IMR-90 (cell line): ENCODE measurements around the gene FAM124A. TPM values are rescaled to one million over a fixed set of nuclear protein-coding genes. Genes with fewer than 3 reads are reported as not detected.

ENCODE experiments used
- ATAC-seq: fragments of 200-7000 bp; cut with Tn5 transposase; 2 replicates; pipeline ENCODE4 v1.9.1; 2020; ENCODE audit warnings: low read depth, mild to moderate bottlenecking, moderate library complexity
- BruUV-seq: library from RNA; stranded (reverse); fragments of 400-500 nt; replicated peaks from 2 replicates; lab custom pipeline; 2021; lab: Mats Ljungman, UMichigan
- CTCF ChIA-PET: fragments of 300-600 bp; formaldehyde crosslinking; extraction: SDS; loops from one replicate; lab custom pipeline; 2021; ENCODE audit warnings: antibody characterized with exemption; lab: Yijun Ruan, JAX
- POLR2A ChIA-PET: fragments of 300-600 bp; sonication (Branson Sonifier 250); formaldehyde crosslinking; loops from one replicate; lab custom pipeline; 2022; ENCODE audit warnings: antibody characterized with exemption; ENCODE audit not compliant: unreplicated experiment; lab: Charles Lee
- DNase-seq: peaks from one replicate; pipeline ENCODE4 v3.0.0; 2013
- H2AFZ ChIP-seq: replicated peaks from 2 replicates; pipeline ENCODE3; 2013; ENCODE audit warnings: low read length, mild to moderate bottlenecking; ENCODE audit not compliant: poor library complexity
- H2AK5ac ChIP-seq: 2 replicates; pipeline ENCODE4 v1.6.1; 2013; ENCODE audit warnings: low read depth, low read length, inconsistent platforms
- H2AK9ac ChIP-seq: replicated peaks from 2 replicates; pipeline ENCODE3; 2013; ENCODE audit warnings: mild to moderate bottlenecking, low read depth, low read length, moderate library complexity; ENCODE audit not compliant: poor library complexity
- H2BK120ac ChIP-seq: 2 replicates; pipeline ENCODE4 v1.6.1; 2013; ENCODE audit warnings: low read depth, low read length, inconsistent platforms
- H2BK15ac ChIP-seq: 3 replicates; pipeline ENCODE4 v1.6.1; 2013; ENCODE audit warnings: low read depth, low read length, inconsistent platforms
- H2BK20ac ChIP-seq: 2 replicates; pipeline ENCODE4 v1.6.1; 2013; ENCODE audit warnings: low read depth, mild to moderate bottlenecking, inconsistent platforms, low read length, moderate library complexity
- H2BK5ac ChIP-seq: 2 replicates; pipeline ENCODE4 v1.6.1; 2013; ENCODE audit warnings: mild to moderate bottlenecking, low read depth, low read length, inconsistent platforms; ENCODE audit not compliant: poor library complexity, severe bottlenecking
- H3K14ac ChIP-seq: replicated peaks from 2 replicates; pipeline ENCODE4 v1.6.1; 2013; ENCODE audit warnings: low read depth, low read length, inconsistent platforms
- H3K18ac ChIP-seq: 2 replicates; pipeline ENCODE4 v1.6.1; 2013; ENCODE audit warnings: low read depth, low read length, control low read depth
- H3K23ac ChIP-seq: 2 replicates; pipeline ENCODE4 v1.6.1; 2013; ENCODE audit warnings: low read depth, low read length, inconsistent platforms
- H3K27ac ChIP-seq: 2 replicates; pipeline ENCODE4 v1.5.1; 2013; ENCODE audit warnings: mild to moderate bottlenecking, control low read depth, low read length; ENCODE audit not compliant: insufficient read depth
- H3K27me3 ChIP-seq: 2 replicates; pipeline ENCODE4 v1.6.1; 2013; ENCODE audit warnings: low read length; ENCODE audit not compliant: control insufficient read depth, insufficient read depth
- H3K36me3 ChIP-seq: 2 replicates; pipeline ENCODE4 v1.6.1; 2013; ENCODE audit warnings: low read length, mixed read lengths; ENCODE audit not compliant: control insufficient read depth, insufficient read depth
- H3K4ac ChIP-seq: 2 replicates; pipeline ENCODE4 v1.6.1; 2013; ENCODE audit warnings: low read depth, low read length, inconsistent platforms
- H3K4me1 ChIP-seq: 2 replicates; pipeline ENCODE4 v1.6.1; 2013; ENCODE audit warnings: low read length, mixed read lengths; ENCODE audit not compliant: control insufficient read depth, insufficient read depth
- H3K4me2 ChIP-seq: 2 replicates; pipeline ENCODE4 v1.6.1; 2013; ENCODE audit warnings: low read depth, mild to moderate bottlenecking, control low read depth, low read length, moderate library complexity
- H3K4me3 ChIP-seq: 2 replicates; pipeline ENCODE4 v1.5.1; 2013; ENCODE audit warnings: low read depth, mild to moderate bottlenecking, control low read depth, low read length, moderate library complexity; ENCODE audit not compliant: insufficient read depth
- H3K56ac ChIP-seq: 2 replicates; pipeline ENCODE4 v1.6.1; 2013; ENCODE audit warnings: low read length, inconsistent platforms; ENCODE audit not compliant: insufficient read depth; ENCODE audit errors: extremely low read depth
- H3K79me1 ChIP-seq, 2 experiments: 2 replicates each; pipeline ENCODE4 v1.6.1; 2013; ENCODE audit warnings: low read length in 2 of 2, inconsistent platforms in 1 of 2, low read depth in 1 of 2
- H3K9ac ChIP-seq: 2 replicates; pipeline ENCODE4 v1.6.1; 2013; ENCODE audit warnings: low read depth, low read length, control low read depth
- H3K9me1 ChIP-seq: 2 replicates; pipeline ENCODE4 v1.6.1; 2013; ENCODE audit warnings: low read length, inconsistent platforms; ENCODE audit not compliant: insufficient read depth
- H3K9me3 ChIP-seq: 2 replicates; pipeline ENCODE4 v1.6.1; 2013; ENCODE audit warnings: low read length; ENCODE audit not compliant: control insufficient read depth, insufficient read depth
- H4K20me1 ChIP-seq: 2 replicates; pipeline ENCODE4 v1.6.1; 2013; ENCODE audit warnings: low read length, inconsistent platforms; ENCODE audit not compliant: insufficient read depth
- H4K5ac ChIP-seq: 2 replicates; pipeline ENCODE4 v1.6.1; 2013; ENCODE audit warnings: mild to moderate bottlenecking, low read depth, low read length, control low read depth
- H4K8ac ChIP-seq, 2 experiments: 2 replicates each; pipeline ENCODE4 v1.6.1; 2013; ENCODE audit warnings: low read depth in 2 of 2, low read length in 2 of 2, control low read depth in 1 of 2, inconsistent platforms in 1 of 2
- H4K91ac ChIP-seq: 2 replicates; pipeline ENCODE4 v1.6.1; 2013; ENCODE audit warnings: low read depth, low read length, inconsistent platforms; ENCODE audit not compliant: insufficient read depth
- BHLHE40 ChIP-seq: fragments of 150-350 bp; IDR thresholded peaks from 2 replicates; pipeline ENCODE4 v1.6.1; 2016; ENCODE audit warnings: mild to moderate bottlenecking, low read depth, low read length
- CEBPB ChIP-seq: IDR thresholded peaks from 2 replicates; pipeline ENCODE4 v1.6.1; 2012; ENCODE audit warnings: low read depth, low read length, improper control_type of control experiment
- FOS ChIP-seq: fragments of 150-350 bp; IDR thresholded peaks from 2 replicates; pipeline ENCODE4 v1.6.1; 2016; ENCODE audit warnings: low read depth, low read length
- MXI1 ChIP-seq: IDR thresholded peaks from 2 replicates; pipeline ENCODE4 v1.6.1; 2012; ENCODE audit warnings: low read depth, mild to moderate bottlenecking, low read length, moderate library complexity, borderline replicate concordance
- POLR2A ChIP-seq: IDR thresholded peaks from 2 replicates; pipeline ENCODE4 v1.6.1; 2012; ENCODE audit warnings: mild to moderate bottlenecking, low read depth, low read length
- RAD21 ChIP-seq: IDR thresholded peaks from 2 replicates; pipeline ENCODE4 v1.6.1; 2012; ENCODE audit warnings: low read length, improper control_type of control experiment
- RCOR1 ChIP-seq: IDR thresholded peaks from 2 replicates; pipeline ENCODE4 v1.6.1; 2012; ENCODE audit warnings: mild to moderate bottlenecking, low read length, improper control_type of control experiment; ENCODE audit not compliant: insufficient replicate concordance
- RFX5 ChIP-seq: IDR thresholded peaks from 2 replicates; pipeline ENCODE4 v1.8.0; 2012; ENCODE audit warnings: low read depth, mild to moderate bottlenecking, low read length, moderate library complexity
- SMC3 ChIP-seq: fragments of 150-350 bp; IDR thresholded peaks from 2 replicates; pipeline ENCODE4 v1.6.1; 2016; ENCODE audit warnings: low read depth, mild to moderate bottlenecking, antibody characterized with exemption, low read length, moderate library complexity
- WGBS, 2 experiments: methylation state at CpG; one replicate each; pipeline versions ENCODE4 v1.1.5 to v1.1.7; 2013; ENCODE audit warnings: missing lambda C conversion rate in 2 of 2; ENCODE audit not compliant: insufficient read length in 1 of 2; ENCODE audit errors: extremely low coverage in 2 of 2; 5-methylcytosine and 5-hydroxymethylcytosine counted together
- dilution Hi-C: fragments of 300-500 bp; cut with HindIII; formaldehyde crosslinking; loops from one replicate; pipeline ENCODE4 v1.14.3; 2018; ENCODE audit warnings: low sequenced_read_pairs; ENCODE audit not compliant: unreplicated experiment
- in situ Hi-C: fragments of 300-500 bp; cut with MboI; formaldehyde crosslinking; loops from 3 replicates; pipeline ENCODE4 v1.14.3; 2019; ENCODE audit warnings: low sequenced_read_pairs, inconsistent platforms, mixed read lengths
- intact Hi-C: fragments of 100-400 bp; cut with micrococcal nuclease; formaldehyde crosslinking; loops from 2 replicates; pipeline ENCODE4 v1.10.0; 2022
- polyA plus RNA-seq, 3 experiments: library from polyadenylated mRNA; depleted of rRNA; stranded (reverse); fragments of >200 nt; gene quantifications; 2 replicates each; pipeline ENCODE4 v1.2.3, GENCODE V29; 2012; ENCODE audit warnings: low replicate concordance in 1 of 3
- total RNA-seq: library from RNA; depleted of rRNA; stranded (reverse); fragments of >200 nt; gene quantifications from 2 replicates; pipeline ENCODE4 v1.2.3, GENCODE V29; 2012
- TF ChIP-seq, protein P1 (sequence below): fragments of 150-350 bp; IDR thresholded peaks from 2 replicates; pipeline ENCODE4 v1.6.1; 2016; ENCODE audit warnings: low read depth, mild to moderate bottlenecking, low read length, moderate library complexity, borderline replicate concordance
- TF ChIP-seq, protein P2 (sequence below): fragments of 150-350 bp; IDR thresholded peaks from 2 replicates; pipeline ENCODE4 v1.6.1; 2017; ENCODE audit warnings: mild to moderate bottlenecking, antibody characterized with exemption, low read length, low read depth
- TF ChIP-seq, protein P3 (sequence below): conservative IDR thresholded peaks from 2 replicates; pipeline ENCODE4 v1.5.1; 2012; ENCODE audit warnings: mild to moderate bottlenecking, low read depth, low read length, improper control_type of control experiment

The FAM124A gene
- total and polyA plus RNA-seq, 2 of the 4 experiments (the other 2 are of a cell fraction): 0.03 TPM; not detected in 1

DNA sequence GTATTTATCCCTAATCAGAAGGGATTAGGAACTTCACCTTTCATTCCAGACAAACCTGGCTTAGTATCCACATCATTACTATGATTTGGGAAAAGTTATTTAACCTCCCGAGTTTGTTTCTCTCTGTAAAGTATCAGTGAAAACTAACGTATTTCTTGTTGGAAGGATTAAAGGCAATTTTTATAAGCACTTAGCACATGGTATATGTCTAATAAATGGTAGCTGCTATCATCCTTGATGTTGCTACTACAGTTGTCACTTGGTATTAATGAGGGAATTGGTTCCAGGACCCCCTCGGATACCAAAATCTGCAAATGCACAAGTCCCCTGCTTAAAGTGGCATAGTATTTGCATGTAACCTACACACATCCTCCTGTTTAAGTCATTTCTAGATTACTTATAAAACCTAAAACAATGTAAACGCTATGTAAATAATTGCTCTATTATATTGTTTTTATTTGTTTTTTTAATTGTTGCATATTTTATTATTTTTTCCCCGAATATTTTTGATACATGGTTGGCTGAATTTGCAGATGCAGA is 42.7 kb upstream of the FAM124A start:
- no peaks in the 10 kb centered on the region for H3K9me1 ChIP-seq
- in situ Hi-C loops: no loop called here
- TF ChIP-seq, protein P1, sequence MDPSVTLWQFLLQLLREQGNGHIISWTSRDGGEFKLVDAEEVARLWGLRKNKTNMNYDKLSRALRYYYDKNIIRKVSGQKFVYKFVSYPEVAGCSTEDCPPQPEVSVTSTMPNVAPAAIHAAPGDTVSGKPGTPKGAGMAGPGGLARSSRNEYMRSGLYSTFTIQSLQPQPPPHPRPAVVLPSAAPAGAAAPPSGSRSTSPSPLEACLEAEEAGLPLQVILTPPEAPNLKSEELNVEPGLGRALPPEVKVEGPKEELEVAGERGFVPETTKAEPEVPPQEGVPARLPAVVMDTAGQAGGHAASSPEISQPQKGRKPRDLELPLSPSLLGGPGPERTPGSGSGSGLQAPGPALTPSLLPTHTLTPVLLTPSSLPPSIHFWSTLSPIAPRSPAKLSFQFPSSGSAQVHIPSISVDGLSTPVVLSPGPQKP: no peak
- TF ChIP-seq RCOR1 (no peak), RFX5 (no peak), MXI1 (no peak), BHLHE40 (no peak), FOS (no peak), RAD21 (no peak), CEBPB (no peak), SMC3 (no peak), POLR2A (no peak)
- TF ChIP-seq, protein P2, sequence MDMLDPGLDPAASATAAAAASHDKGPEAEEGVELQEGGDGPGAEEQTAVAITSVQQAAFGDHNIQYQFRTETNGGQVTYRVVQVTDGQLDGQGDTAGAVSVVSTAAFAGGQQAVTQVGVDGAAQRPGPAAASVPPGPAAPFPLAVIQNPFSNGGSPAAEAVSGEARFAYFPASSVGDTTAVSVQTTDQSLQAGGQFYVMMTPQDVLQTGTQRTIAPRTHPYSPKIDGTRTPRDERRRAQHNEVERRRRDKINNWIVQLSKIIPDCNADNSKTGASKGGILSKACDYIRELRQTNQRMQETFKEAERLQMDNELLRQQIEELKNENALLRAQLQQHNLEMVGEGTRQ: no peak
- TF ChIP-seq, protein P3, sequence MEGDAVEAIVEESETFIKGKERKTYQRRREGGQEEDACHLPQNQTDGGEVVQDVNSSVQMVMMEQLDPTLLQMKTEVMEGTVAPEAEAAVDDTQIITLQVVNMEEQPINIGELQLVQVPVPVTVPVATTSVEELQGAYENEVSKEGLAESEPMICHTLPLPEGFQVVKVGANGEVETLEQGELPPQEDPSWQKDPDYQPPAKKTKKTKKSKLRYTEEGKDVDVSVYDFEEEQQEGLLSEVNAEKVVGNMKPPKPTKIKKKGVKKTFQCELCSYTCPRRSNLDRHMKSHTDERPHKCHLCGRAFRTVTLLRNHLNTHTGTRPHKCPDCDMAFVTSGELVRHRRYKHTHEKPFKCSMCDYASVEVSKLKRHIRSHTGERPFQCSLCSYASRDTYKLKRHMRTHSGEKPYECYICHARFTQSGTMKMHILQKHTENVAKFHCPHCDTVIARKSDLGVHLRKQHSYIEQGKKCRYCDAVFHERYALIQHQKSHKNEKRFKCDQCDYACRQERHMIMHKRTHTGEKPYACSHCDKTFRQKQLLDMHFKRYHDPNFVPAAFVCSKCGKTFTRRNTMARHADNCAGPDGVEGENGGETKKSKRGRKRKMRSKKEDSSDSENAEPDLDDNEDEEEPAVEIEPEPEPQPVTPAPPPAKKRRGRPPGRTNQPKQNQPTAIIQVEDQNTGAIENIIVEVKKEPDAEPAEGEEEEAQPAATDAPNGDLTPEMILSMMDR: no peak
- no peaks in the 10 kb centered on the region for H3K79me1 ChIP-seq
- H2BK20ac ChIP-seq: no peak overlapping the region
- no peak overlapping the region for H3K56ac ChIP-seq
- intact Hi-C loops: no loop called here
- no peak overlapping the region for H4K5ac ChIP-seq
- H3K4me1 ChIP-seq: no peaks in the 10 kb centered on the region
- no peak overlapping the region for H2BK15ac ChIP-seq
- no peak for ATAC-seq
- H4K20me1 ChIP-seq: no peaks in the 10 kb centered on the region
- no peak overlapping the region for H3K4me3 ChIP-seq
- WGBS, 2 experiments: no CpG with 5 or more reads among the region's 5 CpGs
- no peak overlapping the region for H3K4me2 ChIP-seq
- no peak overlapping the region for H3K9ac ChIP-seq
- H2AFZ ChIP-seq: no peak overlapping the region
- BruUV-seq: no TSS peak
- dilution Hi-C loops: no loop called here
- no peaks in the 10 kb centered on the region for H3K36me3 ChIP-seq
- no peak overlapping the region for H4K8ac ChIP-seq
- CTCF ChIA-PET: no interaction called here
- no peak overlapping the region for H3K23ac ChIP-seq
- no peak overlapping the region for H2BK120ac ChIP-seq
- no peak overlapping the region for H3K4ac ChIP-seq
- H3K9me3 ChIP-seq: no peaks in the 10 kb centered on the region
- POLR2A ChIA-PET: no interaction called here
- no peak overlapping the region for H4K91ac ChIP-seq
- no peak overlapping the region for H2AK5ac ChIP-seq
- H2BK5ac ChIP-seq: no peak overlapping the region
- no peak overlapping the region for H3K18ac ChIP-seq
- no peak overlapping the region for H3K14ac ChIP-seq
- H2AK9ac ChIP-seq: no peak overlapping the region
- no peak overlapping the region for H3K27ac ChIP-seq
- no peak for DNase-seq
- peaks cover 5% of the 10 kb centered on the region for H3K27me3 ChIP-seq
